Esophagus muscularis mucosa (tissue), 4 donors: ENCODE data around the gene RASIP1. TPM values are rescaled to one million over a fixed set of nuclear protein-coding genes. Genes with fewer than 3 reads are reported as not detected.

ENCODE experiments used
- DNase-seq: peaks from one replicate; pipeline ENCODE4 v3.0.0-alpha.2; 2017; ENCODE audit errors: extremely low spot score
- H3K27ac ChIP-seq, 4 donors: fragments of 200-600 bp; sonication (generic); replicated peaks in 1 of 4; 1 replicate in 3 of 4; 2 replicates in 1 of 4; pipeline ENCODE4 v1.5.1; 2016 to 2019; ENCODE audit warnings: mild to moderate bottlenecking in 1 of 4
- H3K27me3 ChIP-seq, 4 donors: fragments of 200-600 bp; sonication (generic); one replicate each; pipeline versions ENCODE4 v1.5.1 to v1.6.0; 2016 to 2019
- H3K36me3 ChIP-seq, 4 donors: fragments of 200-600 bp; sonication (generic); one replicate each; pipeline ENCODE4 v1.5.1; 2016 to 2019
- H3K4me1 ChIP-seq, 4 donors: fragments of 200-600 bp; sonication (generic); one replicate each; pipeline ENCODE4 v1.5.1; 2016 to 2019
- H3K4me3 ChIP-seq, 4 donors: fragments of 200-600 bp; sonication (generic); 1 replicate in 2 of 4; 2 replicates in 2 of 4; pipeline ENCODE4 v1.5.1; 2016 to 2019; ENCODE audit warnings: mild to moderate bottlenecking in 4 of 4, moderate library complexity in 1 of 4
- H3K9me3 ChIP-seq, 4 donors: fragments of 200-600 bp; sonication (generic); 1 replicate in 3 of 4; 2 replicates in 1 of 4; pipeline ENCODE4 v1.5.1; 2016 to 2019
- CTCF ChIP-seq, 3 experiments: fragments of 200-600 bp in 2 of 3; fragments of 450-650 bp in 1 of 3; sonication (generic) in 2 of 3; IDR thresholded peaks; one replicate each; pipeline ENCODE4 v1.5.1; 2017 to 2019; ENCODE audit warnings: antibody characterized with exemption in 3 of 3, mild to moderate bottlenecking in 2 of 3, moderate library complexity in 1 of 3
- EP300 ChIP-seq: sonication (generic); formaldehyde crosslinking; IDR thresholded peaks from one replicate; pipeline ENCODE4 v1.6.1; 2017; ENCODE audit warnings: antibody characterized with exemption
- POLR2A ChIP-seq: fragments of 450-650 bp; IDR thresholded peaks from one replicate; pipeline ENCODE4 v1.6.1; 2017; ENCODE audit warnings: antibody characterized with exemption, moderate library complexity, mild to moderate bottlenecking, low read depth
- POLR2AphosphoS5 ChIP-seq, 2 donors: sonication (generic); formaldehyde crosslinking; IDR thresholded peaks; one replicate each; pipeline ENCODE4 v1.6.1; 2017; ENCODE audit warnings: antibody characterized with exemption in 2 of 2
- WGBS: methylation state at CpG from one replicate; pipeline ENCODE4 v1.1.5; 2018; 5-methylcytosine and 5-hydroxymethylcytosine counted together
- intact Hi-C: fragments of 100-400 bp; cut with DNase I; formaldehyde crosslinking; loops from one replicate; pipeline ENCODE4 v1.15.1; 2023
- total RNA-seq, 4 donors: library from RNA; depleted of rRNA; stranded (reverse); fragments of >200 nt; gene quantifications; one replicate each; pipeline versions ENCODE4 v1.1.0 to v1.2.1, GENCODE V29; 2016

RASIP1 gene
- total RNA-seq, 4 donors from 2014 or later, result 15.0 to 27.7 (median 22.8) TPM

DNA sequence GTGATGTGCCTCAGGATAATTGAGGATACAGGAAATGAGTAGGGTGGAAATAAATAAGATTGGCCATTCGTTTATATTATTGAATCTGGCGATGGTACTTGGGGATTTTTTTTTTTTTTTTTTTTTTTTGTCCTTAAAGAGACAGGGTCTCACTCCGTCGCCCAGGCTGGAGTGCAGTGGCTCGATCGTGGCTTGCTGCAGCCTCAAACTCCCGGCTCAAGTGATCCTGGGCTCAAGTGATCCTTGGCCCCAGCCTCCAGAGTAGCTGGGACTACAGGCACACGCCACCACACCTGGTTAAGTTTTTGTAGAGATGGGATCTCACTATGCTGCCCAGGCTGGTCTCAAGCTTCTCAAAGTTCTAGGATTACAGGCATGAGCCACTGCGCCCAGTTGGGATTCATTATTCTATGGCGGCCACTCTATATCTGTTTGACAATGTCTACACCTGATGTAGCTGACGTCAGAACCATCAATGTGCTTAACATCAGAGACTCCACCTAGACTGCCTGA lies 18.2 kb downstream of the RASIP1 start:
- peaks cover 0 to 45% (median 7%) of the 10 kb centered on the region in 4 donors for H3K36me3 ChIP-seq
- TF ChIP-seq POLR2A (no peak), CTCF (IDR thresholded peaks at IDR 0.05) (no peak), EP300 (no peak), POLR2AphosphoS5 (IDR thresholded peaks at IDR 0.05) (no peak)
- intact Hi-C loops, result no loop called here
- 75% methylated on average over 8 of the region's 11 CpGs for WGBS
- H3K27ac ChIP-seq, result no peak overlapping the region
- H3K27me3 ChIP-seq, result no peaks in the 10 kb centered on the region
- no peak for DNase-seq
- no peak overlapping the region for H3K4me3 ChIP-seq
- H3K4me1 ChIP-seq, result peaks cover 40 to 51% (median 47%) of the 10 kb centered on the region in 4 donors
- no peaks in the 10 kb centered on the region for H3K9me3 ChIP-seq

GRCh38 chr19:48720613-48721296 lies 19.7 kb downstream of the RASIP1 start:
- intact Hi-C loops, result no loop called here
- H3K4me3 ChIP-seq, result peak overlapping the region; percentile 57 to 65 (median 60)
- H3K36me3 ChIP-seq, result peaks cover 0 to 31% (median 7%) of the 10 kb centered on the region in 4 donors
- H3K27me3 ChIP-seq, result no peaks in the 10 kb centered on the region
- no peaks in the 10 kb centered on the region for H3K9me3 ChIP-seq
- peak; percentile 100 for DNase-seq
- WGBS, result 10% methylated on average over 31 of the region's 42 CpGs
- TF ChIP-seq POLR2A, result no peak
- no peak for TF ChIP-seq EP300
- peak; percentile 58 to 83 for TF ChIP-seq POLR2AphosphoS5 (IDR thresholded peaks at IDR 0.05)
- no peak for TF ChIP-seq CTCF (IDR thresholded peaks at IDR 0.05)
- peak overlapping the region; percentile 87 to 94 (median 88) for H3K27ac ChIP-seq
- peaks cover 51 to 66% (median 62%) of the 10 kb centered on the region in 4 donors for H3K4me1 ChIP-seq

DNA sequence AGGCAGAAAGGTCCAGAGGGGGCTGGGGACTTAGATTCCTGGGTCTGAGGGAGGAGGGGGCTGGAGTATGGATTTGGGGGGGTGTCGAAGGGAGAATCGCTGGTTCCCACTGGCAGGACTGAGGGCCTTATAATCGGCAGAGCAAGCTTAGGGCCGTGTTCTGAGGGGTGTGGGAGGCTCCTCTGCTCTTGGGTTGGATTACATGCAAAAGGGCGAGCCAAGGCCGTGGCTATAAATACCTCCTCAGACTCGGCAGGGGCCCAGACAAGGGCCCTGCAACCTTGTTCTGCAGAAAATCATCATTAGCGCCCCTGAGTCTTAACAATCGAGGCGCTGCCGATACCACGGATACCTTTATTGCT lies 20.2 kb downstream of the RASIP1 start:
- peak overlapping the region; percentile 87 to 94 (median 88) for H3K27ac ChIP-seq
- H3K27me3 ChIP-seq, result no peaks in the 10 kb centered on the region
- peak overlapping the region; percentile 57 to 65 (median 60) for H3K4me3 ChIP-seq
- peaks cover 0 to 31% (median 7%) of the 10 kb centered on the region in 4 donors for H3K36me3 ChIP-seq
- WGBS, result 18% methylated on average over 11 of the region's 12 CpGs
- H3K9me3 ChIP-seq, result no peaks in the 10 kb centered on the region
- no peak for TF ChIP-seq POLR2A
- TF ChIP-seq POLR2AphosphoS5 (IDR thresholded peaks at IDR 0.05), result no peak
- no peak for TF ChIP-seq EP300
- TF ChIP-seq CTCF (IDR thresholded peaks at IDR 0.05), result no peak
- intact Hi-C loops, result no loop called here
- no peak for DNase-seq
- H3K4me1 ChIP-seq, result peaks cover 55 to 69% (median 66%) of the 10 kb centered on the region in 4 donors

DNA sequence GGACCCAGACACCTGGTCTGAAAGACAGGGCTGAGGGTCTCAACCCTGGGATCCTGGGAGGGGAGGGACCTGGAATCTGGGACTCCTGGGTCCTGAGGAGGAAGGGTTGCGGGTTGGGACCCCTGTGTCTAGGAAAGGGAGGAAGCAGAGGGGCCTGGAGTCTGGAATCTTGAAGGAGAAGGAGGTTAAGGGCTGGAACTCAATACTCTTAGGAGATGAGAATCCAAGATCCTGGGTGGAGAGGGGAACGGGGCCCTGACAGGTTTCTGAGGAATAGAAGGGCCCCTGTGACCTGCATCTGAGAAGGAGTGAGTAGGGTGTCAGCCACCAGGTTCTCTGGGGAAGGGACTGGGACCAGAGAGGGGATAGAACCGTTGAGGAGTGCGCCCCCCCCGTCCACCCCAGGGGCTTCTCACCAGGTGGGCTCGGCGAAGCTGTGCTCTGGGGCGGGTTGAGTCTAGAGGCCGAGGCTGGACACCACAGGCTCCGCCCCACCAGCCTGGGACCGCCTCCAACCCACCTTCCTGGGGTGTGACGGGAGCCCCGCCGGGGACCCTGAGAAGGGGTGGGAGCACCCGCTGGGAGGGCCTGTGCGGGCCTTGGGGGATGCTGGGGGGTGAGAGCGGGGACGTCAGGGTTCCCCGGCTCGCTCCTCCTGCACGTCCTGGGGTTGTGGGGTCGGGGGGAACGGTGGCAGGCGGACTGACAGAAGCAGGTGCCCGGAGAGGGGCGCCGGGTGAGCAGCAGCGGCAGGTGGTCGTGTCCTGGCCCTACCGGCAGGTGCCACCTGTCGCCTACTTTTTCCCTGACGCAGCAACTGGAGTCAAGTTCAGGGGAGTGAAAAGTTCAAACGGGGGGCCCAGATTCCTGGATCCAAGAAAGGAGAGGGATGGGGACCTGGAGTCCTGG lies 20.9 kb downstream of the RASIP1 start, which contains the start of gene MAMSTR:
TSS of gene MAMSTR (minus strand) at position 463 of the 909 bp plus-strand sequence. CDS start 694 bp downstream, outside the sequence.
- H3K27ac ChIP-seq, result peak within 1 kb of the TSS; percentile 87 to 94 (median 88)

More for the DNA sequence above, 20.9 kb downstream of the RASIP1 start, which contains the start of gene MAMSTR:
- intact Hi-C loops, result no loop called here
- WGBS, result 75% methylated on average over 33 of the region's 33 CpGs
- Histone ChIP-seq H3K4me3 (peak within 1 kb of the TSS; percentile 57 to 65 (median 60)), H3K36me3 (peaks cover 0 to 31% (median 7%) of the 10 kb centered on the region in 4 donors), H3K27me3 (no peaks in the 10 kb centered on the region), H3K4me1 (peaks cover 59 to 69% (median 67%) of the 10 kb centered on the region in 4 donors), H3K9me3 (no peaks in the 10 kb centered on the region)
- TF ChIP-seq CTCF (IDR thresholded peaks at IDR 0.05) (no peak), POLR2AphosphoS5 (IDR thresholded peaks at IDR 0.05) (peak in 1 of 2 donors; percentile 13), EP300 (no peak), POLR2A (no peak)
- DNase-seq, result no peak
